NCI-H1105 treated with DMSO at 0.1 percent for 48 hours (cell line): Measurements from ENCODE around the gene STAMBP.
"Not testable (repeated sequence)": the region's sequence is repeated elsewhere in the genome, so short reads cannot be mapped to it uniquely, and the experiment has no call there.

Experiments used
- DNase-seq: peaks from one replicate; lab custom pipeline; 2025; lab: John Stamatoyannopoulos, UW

STAMBP gene

DNA sequence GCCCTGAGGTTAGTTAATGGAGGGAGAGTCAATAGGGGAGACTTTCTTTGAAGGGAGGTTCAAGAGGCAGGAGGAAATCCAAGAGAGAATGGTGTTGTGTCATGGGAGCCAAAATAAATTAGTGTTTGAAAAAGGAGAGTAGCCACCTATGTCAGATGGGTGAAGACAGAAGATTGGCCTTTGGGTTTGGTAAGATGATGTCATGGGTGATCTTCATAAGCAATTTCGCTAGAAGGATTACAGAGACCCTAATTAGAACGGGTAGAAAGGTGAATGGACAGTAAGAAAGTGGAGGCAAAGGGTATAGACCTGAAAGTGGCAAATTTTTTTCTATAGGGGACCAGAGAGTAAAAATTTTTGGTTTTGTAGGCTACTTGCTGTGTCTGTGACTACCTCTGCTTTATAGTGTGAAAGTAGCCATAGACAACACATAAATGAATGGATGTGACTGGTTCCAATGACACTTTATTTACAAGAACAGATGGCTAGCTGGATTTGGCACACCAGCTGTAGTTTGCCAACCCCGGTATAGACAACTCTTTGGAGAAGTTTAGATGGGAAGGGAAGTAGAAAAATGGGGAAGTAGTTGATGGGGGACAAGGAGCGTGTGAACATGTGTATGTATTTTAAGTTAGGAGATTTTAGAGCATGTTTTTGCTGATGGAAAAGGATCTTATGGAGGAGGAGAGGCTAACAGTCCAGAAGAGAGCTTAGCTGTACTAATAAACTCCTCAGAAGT is 9.3 kb downstream of the STAMBP start:
- DNase-seq = no peak

DNA sequence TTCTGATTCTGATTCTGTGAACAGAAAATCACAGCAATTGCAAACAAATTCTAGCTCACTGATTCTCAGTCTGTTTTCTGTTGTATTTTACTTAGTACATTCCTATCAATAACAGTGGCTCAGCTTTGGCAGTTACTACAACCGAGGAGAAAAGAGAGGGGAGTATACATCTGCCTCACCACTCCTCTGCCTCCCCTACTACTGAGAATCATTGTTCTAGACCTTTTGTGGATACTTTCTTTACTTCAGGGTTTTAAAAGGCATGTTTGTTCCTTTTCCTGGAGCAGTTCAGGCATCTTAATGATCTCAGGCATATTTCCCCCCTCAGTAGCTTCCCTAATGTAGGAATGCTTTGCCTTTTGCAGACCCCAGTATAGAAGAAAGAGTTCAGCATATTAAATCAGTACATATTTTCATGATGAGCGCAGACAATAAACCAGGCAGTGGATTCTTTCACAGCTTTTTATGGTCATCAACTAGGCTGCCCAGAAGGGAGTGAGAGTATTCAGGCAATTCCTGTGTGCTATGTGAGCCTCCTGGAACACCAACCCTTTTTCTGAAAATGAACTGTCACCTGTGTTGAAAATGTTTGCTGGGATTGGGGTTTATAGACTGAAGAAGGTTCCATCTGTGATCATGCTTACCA is 10.3 kb downstream of the STAMBP start:
- DNase-seq = no peak

DNA sequence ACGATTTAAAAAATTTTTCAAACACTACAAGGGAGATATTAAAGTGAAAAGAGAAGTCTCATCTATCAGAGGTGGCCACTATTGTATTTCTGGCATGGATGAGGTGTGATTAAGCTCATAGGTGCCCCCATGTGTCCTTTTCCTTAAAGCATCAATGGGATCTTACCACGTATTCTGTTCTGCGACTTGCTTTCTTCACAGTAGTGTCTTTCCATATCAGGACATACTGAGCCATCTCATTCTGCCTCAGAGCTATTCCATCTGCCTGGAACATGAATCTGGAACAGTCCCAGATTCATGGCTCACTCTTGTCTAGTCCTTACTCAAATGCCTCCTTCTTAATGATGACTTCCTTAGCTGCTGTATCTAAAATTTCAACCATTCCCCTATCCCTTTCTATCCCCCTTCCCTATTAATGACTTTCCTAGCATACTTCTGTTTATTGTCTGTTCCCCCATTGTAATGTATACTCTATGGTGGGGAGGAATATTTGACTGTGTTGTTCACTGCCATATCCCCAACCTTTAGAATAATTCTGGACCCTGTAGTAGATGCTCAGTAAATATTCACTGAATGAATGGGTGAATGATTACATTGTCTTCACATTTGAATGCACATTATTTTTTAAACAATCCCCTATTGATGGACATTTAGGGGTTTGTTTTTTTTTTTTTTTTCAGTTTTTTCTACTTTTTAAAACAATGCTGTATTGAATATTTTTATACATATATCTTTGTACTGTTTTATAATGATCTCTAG is 11.1 kb downstream of the STAMBP start:
- no peak for DNase-seq

DNA sequence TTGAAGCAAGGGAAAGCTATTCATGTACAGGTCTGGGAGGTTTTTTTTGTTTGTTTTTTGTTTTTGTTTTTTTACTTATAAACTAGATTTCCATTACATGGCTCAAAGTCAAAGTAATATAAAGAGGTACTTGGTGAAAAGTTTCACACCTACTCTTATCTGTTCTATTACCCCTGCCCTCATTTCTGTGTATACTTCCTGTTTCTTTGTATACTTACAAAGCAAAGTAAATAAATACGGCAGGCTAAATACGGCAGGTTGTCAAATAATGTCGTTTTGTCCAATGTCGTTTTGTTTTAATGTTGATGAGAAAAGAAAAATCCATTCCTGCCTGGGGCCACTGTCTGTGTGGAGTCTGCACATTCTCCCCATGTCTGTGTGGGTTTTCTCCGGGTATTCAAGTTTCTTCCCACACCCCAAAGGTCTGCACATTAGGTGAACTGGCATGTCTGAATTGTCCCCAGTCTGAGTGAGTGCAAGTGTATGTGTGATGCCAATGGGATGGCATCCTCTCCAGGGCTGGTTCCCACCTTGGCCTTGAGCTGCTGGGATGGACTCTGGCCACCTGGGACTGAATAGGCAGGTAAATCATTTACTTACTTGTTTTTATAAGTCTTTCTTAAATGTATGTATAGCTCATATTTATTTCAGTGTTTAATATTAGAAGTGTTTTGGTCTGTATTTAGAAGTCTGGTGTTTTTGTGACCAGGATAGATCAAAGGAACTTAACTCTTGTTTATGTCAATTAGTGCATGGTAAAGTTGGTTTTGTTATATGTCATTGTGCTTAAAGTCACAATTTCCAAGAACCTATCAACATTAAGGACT is 13.4 kb downstream of the STAMBP start:
- DNase-seq = no peak

DNA sequence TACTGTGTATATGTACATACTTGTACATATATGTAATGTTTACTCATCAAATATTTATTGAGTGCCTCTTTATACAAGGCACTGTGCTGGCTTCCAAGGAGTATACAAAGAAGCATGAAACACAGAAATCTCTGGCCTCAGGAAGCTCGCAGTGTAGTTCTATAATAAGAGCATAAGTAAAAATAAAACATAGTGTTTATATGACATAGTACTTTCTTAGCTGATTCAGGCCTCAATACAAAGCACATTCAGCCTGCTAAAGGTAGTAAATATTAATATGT is 13.9 kb downstream of the STAMBP start:
- no peak for DNase-seq

DNA sequence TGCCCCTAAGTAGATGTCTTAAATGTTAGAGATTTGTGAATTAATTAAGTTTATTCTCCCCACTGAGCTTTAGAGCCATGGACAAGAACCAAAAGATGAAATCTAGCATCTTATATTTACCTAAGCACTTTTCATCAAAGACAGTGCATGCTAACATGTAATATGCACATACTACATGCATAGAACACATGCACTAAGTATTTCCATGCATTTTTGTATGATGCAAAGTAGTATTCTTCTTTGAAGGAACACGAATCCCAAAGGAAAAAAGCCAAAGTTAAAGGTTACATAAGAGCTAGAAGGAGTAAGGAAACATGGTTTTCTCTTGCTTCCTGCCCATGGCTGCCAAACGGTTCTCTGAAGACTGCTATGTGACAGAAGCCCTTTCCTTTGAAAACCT is 15.3 kb downstream of the STAMBP start:
- DNase-seq = no peak

DNA sequence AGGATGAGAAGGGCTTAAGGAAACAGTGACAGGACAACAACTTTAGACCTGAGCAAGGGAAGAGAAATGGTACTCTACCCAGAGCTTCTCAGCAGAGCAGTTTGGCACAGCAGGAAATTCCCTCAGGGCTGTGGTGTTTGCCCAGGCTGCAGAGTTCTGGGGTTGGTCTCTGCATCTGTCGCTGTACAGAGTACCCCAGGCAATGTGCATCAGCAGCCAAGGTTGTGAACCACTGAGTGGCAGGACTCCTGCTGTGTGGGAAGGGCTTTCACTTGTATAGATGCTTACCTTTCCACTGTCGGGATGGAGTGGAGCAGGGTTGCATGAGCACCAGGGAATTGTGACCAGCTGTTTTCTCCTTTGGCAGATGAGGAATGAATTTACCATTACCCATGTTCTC is 21.2 kb downstream of the STAMBP start:
- DNase-seq = no peak

DNA sequence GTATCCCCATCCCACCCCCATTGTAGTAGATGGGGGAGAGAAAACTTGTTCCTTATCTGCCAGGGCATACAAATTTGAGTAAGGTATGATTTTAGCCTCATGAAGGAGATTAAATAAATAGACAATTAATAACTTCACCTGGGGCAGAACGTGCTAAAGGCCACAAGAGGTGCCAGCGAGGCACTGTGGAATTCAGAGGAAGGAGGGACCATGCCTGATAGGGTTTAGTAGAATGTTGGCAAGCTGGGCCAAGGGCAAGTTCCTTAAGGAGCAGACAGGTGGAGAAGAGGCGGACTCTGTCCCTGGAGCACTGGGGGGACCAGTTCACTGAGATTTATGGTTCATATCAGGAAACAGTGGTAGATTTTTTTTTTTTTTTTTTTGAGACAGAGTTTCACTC is 22.5 kb downstream of the STAMBP start:
- DNase-seq = no peak

DNA sequence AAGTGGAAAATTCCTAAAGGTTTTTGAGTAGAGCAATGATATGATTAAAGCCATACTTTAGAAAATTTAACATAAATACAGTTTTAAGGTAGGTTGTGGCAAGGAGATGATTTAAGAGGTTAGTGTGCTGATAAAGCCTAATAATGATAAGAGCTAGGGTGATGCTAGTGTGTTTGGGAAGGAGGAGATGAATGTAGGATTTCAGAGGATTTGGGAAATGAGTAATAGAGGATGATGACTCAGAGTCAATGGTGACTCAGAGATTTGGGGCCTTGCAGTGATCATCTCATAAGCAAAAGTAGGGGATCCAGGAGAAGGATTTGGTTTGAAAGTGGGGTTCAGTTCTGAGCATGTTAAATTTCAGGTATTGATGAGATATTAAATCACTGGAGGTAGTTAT is 23.3 kb downstream of the STAMBP start:
- DNase-seq = no peak

DNA sequence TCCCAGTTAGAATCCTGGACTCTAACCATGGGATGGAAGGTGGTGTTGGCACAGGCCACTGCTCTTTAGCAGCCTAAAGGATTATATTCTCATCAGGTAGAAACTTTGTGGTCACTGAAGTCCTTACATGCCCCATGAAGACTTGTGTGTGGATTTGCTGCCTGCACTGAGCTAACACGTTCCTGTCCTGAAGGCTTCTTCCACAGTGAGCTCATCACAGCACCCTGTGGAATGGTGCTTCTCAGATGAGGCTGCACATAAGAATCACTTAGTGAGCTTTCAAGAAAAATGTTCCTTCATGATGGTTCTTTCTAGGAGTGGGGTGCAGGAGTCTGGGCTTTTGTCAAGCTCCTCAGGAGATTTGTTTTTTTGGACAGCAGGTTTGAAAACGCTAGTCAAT is 26.8 kb downstream of the STAMBP start:
- no peak for DNase-seq

DNA sequence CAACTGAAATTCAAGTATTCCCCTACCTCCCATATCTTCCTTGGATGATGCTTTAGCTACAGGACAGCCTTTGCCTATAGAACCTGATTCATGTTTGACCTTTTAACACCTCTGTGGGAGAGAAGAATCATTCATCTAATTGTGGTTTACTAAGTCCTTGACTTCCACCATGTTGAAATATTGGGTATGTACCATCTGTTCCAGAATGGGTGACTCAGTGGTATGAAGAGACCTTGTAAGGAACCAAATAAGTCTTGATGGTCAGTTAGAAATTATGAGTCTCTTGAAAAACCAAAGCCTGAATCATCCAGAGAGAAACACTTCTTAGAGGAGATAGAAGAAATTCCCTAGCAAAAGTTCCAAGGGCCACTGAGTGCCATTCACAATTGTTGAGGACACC is 27.5 kb downstream of the STAMBP start:
- DNase-seq = no peak

DNA sequence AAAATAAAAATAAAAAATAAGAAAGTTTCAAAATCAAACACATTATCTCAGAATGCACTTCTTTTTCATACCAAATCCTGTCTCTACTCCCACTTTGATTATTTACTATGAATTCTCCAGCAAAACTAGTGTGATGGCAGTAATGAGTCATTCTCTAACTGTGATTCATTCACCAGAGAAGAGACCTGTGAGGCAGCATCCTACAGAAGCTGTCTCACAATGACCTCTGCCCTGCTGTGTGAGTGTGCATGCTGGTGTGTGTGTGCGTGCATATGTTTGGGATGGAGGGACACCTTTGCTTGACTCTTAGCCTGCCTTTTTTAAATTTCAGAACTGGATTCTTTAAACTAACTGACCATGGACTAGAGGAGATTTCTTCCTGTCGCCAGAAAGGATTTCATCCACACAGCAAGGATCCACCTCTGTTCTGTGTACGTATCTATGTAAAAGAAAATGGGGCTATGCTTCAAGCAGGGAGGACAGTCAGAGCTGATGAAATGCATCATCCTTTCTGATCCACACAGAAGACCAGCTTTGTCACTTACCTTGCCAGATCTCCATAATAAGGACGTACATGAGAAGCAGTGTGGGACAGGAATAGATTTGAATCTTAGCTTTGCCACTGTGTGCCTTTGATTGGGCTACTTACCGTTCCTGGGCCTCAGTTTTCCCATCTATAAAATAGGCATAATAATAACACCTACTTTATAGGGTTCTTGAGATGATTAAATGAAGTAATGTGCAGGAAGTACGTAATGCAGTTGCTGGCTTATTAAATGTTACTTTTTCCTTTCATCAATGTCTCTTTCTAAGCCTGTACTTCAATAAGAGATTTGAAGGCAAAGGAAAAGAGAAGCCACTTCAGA is 31.2 kb downstream of the STAMBP start:
- no peak for DNase-seq

DNA sequence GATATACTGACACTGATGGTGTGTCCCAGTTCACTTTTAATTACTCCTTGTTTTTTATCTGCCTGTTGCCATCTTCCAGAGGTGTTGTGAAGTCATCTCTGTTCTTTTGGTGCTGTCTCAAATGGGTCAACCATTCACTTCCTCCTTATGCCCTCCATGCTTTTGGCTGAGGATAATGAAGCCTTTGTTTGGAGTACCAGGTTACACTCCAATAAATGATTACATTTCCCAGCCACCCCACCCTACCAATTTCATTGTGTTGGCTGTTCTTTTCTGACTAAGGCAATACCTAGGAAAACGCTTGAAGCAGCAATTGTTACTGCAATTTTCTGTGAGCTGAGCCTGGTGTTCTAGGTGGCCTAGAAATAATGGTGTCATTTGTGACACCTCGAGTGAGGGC is 34.2 kb downstream of the STAMBP start:
- no peak for DNase-seq

DNA sequence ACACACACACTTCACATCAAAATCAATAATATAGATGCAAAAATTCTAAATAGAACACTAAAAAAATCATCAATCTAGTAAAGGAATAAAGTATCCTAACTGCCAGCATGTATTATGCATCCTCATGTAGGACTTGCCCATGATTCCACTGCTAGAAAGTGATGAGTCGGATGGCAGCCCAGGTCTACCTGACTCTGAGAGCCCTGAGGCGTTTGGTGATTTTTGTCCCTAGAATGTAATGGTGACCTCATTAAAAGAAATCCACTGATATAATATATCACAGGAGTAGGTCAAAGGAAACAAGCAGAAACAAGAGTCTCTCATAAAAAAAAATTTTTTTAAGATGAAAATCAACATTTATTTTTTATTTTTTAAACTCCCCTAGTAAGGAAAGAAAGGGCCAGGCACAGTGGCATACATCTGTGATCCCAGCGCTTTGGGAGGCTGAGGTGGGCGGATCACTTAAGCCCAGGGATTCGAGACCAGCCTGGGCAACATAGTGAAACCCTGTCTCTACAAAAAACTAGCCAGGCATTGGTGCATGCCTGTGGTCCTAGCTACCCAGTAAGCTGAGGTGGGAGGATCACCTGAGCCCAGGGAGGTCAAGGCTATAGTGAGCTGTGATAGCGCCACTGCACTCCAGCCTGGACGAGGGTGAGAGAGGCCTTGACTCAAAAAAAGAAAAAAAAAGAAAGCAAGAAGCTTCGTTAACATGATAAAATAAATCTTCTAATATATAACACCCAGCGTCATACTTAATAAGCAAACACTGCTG is 39.6 kb downstream of the STAMBP start:
- no peak for DNase-seq

DNA sequence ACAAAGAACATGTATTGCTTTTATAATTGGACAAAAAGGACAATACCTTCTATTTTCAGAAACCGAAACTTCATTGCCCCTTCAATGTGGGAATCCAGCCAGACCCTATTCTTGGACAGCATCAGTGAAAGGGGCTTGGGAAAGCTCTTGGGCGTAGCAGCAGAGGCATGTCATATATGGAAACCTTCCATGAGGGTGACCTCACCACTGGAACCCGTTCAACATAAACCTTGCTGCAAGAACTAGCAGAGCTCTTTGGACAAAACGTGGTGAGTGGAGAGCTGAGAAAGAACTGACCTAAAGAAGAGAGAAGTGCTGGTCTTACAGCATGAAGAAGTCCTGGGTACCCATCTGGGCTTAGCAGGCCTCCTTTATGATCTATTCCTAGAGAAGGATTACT is 41.3 kb downstream of the STAMBP start:
- DNase-seq = no peak

DNA sequence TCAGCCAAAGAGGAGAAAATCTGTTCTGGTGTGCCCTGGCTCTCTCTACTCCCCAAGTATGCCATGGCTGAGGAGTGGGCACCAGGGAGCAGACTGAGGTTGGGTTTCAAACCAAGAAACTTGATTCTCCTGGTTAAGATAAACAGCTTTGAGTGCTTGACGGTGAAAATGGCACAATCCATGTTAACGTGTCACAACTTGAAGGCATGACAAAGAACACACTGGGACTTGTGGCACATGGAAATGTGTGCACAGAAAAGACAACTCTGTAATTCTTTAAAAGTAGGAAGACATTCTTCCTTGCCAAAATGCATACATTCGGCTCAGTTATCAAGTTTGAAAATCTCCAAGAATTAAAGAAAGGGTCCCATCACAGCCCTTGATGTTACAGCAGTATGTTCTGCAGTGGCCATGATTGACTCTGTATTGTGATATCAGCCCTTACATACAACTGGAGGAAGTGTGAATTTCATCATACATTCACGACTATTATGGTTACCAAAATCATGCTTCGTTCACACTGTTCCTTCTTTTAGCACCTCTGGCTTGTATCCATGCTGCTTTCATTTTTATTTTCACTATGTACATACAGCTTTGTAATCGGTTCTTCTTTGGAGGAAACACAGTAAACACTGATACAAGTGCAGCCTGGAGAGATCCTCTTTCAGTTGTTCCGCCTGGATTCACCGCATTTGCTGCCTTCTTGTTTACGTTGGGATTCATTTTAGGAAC is 48.5 kb downstream of the STAMBP start:
- DNase-seq = no peak

DNA sequence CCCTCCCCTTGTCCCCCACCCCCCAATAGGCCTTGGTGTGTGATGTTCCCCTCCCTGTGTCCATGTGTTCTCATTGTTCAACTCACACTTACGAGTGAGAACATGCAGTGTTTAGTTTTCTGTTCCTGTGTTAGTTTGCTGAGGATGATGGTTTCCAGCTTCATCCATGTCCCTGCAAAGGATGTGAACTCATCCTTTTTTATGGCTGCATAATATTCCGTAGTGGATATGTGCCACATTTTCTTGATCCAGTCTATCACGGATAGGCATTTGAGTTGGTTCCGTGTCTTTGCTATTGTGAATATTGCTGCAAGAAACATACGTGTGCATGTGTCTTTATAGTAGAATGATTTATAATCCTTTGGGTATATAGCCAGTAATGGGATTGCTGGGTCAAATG is 49.2 kb downstream of the STAMBP start:
- DNase-seq = not testable (repeated sequence)

DNA sequence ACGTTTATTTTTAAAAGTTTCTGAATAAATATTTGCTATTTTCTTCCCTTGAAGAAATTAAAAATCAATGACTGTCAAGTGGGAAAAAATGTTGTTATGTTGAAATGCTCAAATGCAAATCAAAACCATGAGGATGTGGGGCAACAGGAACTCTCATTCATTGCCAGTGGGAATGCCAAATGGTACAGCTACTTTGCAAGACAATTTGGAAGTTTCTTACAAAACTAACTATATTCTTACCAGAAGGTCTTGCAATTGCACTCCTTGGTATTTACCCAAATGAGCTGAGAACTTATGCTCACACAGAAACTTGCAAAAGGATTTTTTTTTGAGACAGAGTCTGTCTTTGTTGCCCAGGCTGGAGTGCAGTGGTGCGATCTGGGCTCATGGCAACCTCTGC is 56.6 kb downstream of the STAMBP start:
- DNase-seq = no peak

DNA sequence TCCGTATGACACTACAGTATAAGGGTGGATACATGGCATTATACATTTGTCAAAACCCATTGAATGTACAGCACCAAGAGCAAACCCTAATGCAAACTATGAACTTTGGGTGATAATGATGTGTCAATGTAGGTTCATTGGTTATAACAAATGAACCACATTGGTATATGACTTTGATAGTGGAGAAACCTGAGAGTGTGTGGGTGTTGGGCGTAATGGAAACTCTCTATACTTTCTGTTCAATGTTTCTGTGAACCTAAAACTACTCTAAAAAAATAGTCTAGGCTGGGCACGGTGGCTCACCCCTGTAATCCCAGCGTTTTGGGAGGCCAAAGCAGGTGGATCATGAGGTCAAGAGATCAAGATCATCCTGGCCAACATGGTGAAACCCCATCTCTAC is 57.6 kb downstream of the STAMBP start:
- no peak for DNase-seq
